K562 (cell line): ENCODE data around the gene BPTF. TPM values are rescaled to one million over a fixed set of nuclear protein-coding genes. Genes with fewer than 3 reads are reported as not detected.

Experiments
- BRD9 ChIP-seq: fragments of 450-650 bp; IDR thresholded peaks from 2 replicates; pipeline ENCODE4 v1.6.1; 2018; ENCODE audit warnings: low read depth; ENCODE audit not compliant: partially characterized antibody
- CXXC5 ChIP-seq: fragments of 250-450 bp; sonication (Bioruptor Pico); IDR thresholded peaks from 2 replicates; pipeline ENCODE4 v1.8.0; 2022; ENCODE audit warnings: inconsistent platforms, mild to moderate bottlenecking, moderate library complexity
- EP400 ChIP-seq: fragments of 450-650 bp; IDR thresholded peaks from 2 replicates; pipeline ENCODE4 v1.6.1; 2017; ENCODE audit warnings: antibody characterized with exemption, mild to moderate bottlenecking, moderate library complexity
- GABPB1 ChIP-seq: sonication (generic); formaldehyde crosslinking; IDR thresholded peaks from 2 replicates; pipeline ENCODE4 v1.8.0; 2022; ENCODE audit warnings: mild to moderate bottlenecking, missing genetic modification reagents
- IRF2 ChIP-seq: sonication (generic); formaldehyde crosslinking; IDR thresholded peaks from 2 replicates; pipeline ENCODE4 v1.8.1; 2022; ENCODE audit warnings: mild to moderate bottlenecking, missing genetic modification reagents
- NR2C2 ChIP-seq, 2 experiments: fragments of 200-800 bp in 1 of 2; sonication (Bioruptor generic) in 1 of 2; sonication (generic) in 1 of 2; formaldehyde crosslinking in 1 of 2; IDR thresholded peaks; 2 replicates each; pipeline versions ENCODE4 v1.6.1 to v1.8.0; 2016 to 2022; ENCODE audit warnings: mild to moderate bottlenecking in 1 of 2, missing compliant biosample characterization in 1 of 2, missing genetic modification characterization in 1 of 2, missing genetic modification reagents in 1 of 2
- NR3C1 ChIP-seq: sonication (generic); formaldehyde crosslinking; IDR thresholded peaks from 2 replicates; pipeline ENCODE4 v1.8.1; 2022; ENCODE audit warnings: missing genetic modification reagents
- PTBP1 ChIP-seq: fragments of 200-400 bp; formaldehyde crosslinking; IDR thresholded peaks from 2 replicates; pipeline ENCODE4 v1.6.1; 2017; ENCODE audit warnings: low read depth, low read length
- SIRT6 ChIP-seq: IDR thresholded peaks from one replicate; pipeline ENCODE4 v1.6.1; 2012; ENCODE audit warnings: low read depth, mild to moderate bottlenecking, control low read depth, inconsistent platforms, low read length, moderate library complexity
- U2AF1 ChIP-seq: fragments of 200-400 bp; formaldehyde crosslinking; optimal IDR thresholded peaks from 2 replicates; pipeline ENCODE3; 2017; ENCODE audit warnings: mild to moderate bottlenecking, low read depth, low read length, moderate library complexity
- ZNF146 ChIP-seq: IDR thresholded peaks from one replicate; pipeline ENCODE4 v1.6.1; 2018; ENCODE audit warnings: missing compliant biosample characterization; ENCODE audit not compliant: unreplicated experiment
- ZNF384 ChIP-seq: IDR thresholded peaks from 2 replicates; pipeline ENCODE4 v1.6.1; 2012; ENCODE audit warnings: low read depth, low read length, improper control_type of control experiment
- ZNF589 ChIP-seq: fragments of 200-800 bp; sonication (Bioruptor generic); IDR thresholded peaks from 2 replicates; pipeline ENCODE4 v1.6.1; 2016; ENCODE audit warnings: low read depth, missing genetic modification characterization, missing compliant biosample characterization
- polyA plus RNA-seq, 8 experiments: library from polyadenylated mRNA; depleted of rRNA in 4 of 8; stranded (reverse) in 5 of 8; unstranded in 3 of 8; fragments of >200 nt; fragmentation: Nextera tagmentation in 2 of 8; fragmentation: Illumina TruSeq in 1 of 8; extraction: Ambion mirVana in 2 of 8; extraction: Trizol in 1 of 8; gene quantifications; 2 replicates each; pipeline versions ENCODE4 v1.2.1 to v1.2.3, GENCODE V29; 2011 to 2014; ENCODE audit warnings: inconsistent platforms in 1 of 8, missing spikeins in 1 of 8
- total RNA-seq, 7 experiments: library from RNA; depleted of rRNA in 6 of 7; stranded (reverse); fragments of >200 nt in 6 of 7; fragmentation: Illumina TruSeq in 2 of 7; extraction: Trizol in 2 of 7; gene quantifications; 2 replicates each; pipeline versions ENCODE4 v1.2.1 to v1.2.3, GENCODE V29; 2011 to 2021; ENCODE audit warnings: low replicate concordance in 1 of 7
- TF ChIP-seq, protein P1 (sequence below): fragments of 250-450 bp; sonication (Bioruptor Pico); IDR thresholded peaks from 2 replicates; pipeline ENCODE4 v1.4.0; 2020
- TF ChIP-seq, protein P2 (sequence below): IDR thresholded peaks from 2 replicates; pipeline ENCODE4 v1.6.1; 2012; ENCODE audit warnings: low read depth, low read length, improper control_type of control experiment, borderline replicate concordance
- TF ChIP-seq, protein P3 (sequence below): sonication (generic); formaldehyde crosslinking; IDR thresholded peaks from 2 replicates; pipeline ENCODE4 v1.8.0; 2022; ENCODE audit warnings: mild to moderate bottlenecking, missing genetic modification reagents
- TF ChIP-seq, protein P4 (sequence below): fragments of 450-650 bp; IDR thresholded peaks from 2 replicates; pipeline ENCODE4 v1.6.1; 2017; ENCODE audit warnings: antibody characterized with exemption

The BPTF gene
- total and polyA plus RNA-seq, 9 of the 15 experiments (the other 6 are each of a cell fraction or from before 2014, with no cell fraction given) = 12.5 to 52.1 (median 26.9) TPM

DNA sequence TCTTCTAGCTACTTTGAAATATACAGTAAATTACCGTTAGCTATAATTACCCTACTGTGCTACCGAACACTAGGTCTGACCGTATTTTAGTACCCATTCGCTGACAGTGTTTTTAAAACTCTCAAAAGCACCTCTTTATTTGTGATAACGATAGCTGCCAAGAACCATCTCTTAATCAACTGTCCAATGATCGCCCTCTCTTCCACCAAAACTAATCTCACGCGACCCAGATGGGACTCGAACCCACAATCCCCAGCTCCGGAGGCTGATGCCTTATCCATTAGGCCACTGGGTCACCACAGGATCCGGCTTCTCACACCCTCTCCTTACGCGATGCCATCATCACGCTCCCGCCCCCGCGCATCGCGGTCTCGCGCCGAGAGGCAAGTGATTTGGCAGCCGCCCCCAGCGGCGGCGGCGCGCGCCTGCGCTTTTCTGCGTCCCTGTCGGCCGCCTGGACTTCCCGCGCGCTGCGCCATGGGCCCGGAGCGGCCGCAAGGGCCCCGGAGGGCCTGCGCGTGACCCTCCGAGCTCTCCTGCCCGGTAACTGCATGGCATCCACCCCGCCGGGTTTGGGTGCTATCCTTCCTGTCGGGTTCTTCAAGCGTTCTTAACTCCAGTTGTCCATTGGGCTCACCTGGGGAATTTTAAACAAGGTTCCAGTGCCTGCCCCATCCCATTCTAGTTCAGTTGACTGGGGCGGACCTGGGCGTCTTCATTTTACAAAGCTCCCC is 194.5 kb downstream of the BPTF start (continued):
- TF ChIP-seq, protein P1, sequence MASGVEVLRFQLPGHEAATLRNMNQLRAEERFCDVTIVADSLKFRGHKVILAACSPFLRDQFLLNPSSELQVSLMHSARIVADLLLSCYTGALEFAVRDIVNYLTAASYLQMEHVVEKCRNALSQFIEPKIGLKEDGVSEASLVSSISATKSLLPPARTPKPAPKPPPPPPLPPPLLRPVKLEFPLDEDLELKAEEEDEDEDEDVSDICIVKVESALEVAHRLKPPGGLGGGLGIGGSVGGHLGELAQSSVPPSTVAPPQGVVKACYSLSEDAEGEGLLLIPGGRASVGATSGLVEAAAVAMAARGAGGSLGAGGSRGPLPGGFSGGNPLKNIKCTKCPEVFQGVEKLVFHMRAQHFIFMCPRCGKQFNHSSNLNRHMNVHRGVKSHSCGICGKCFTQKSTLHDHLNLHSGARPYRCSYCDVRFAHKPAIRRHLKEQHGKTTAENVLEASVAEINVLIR (CRISPR knock-in tag) = no peak
- TF ChIP-seq, protein P2, sequence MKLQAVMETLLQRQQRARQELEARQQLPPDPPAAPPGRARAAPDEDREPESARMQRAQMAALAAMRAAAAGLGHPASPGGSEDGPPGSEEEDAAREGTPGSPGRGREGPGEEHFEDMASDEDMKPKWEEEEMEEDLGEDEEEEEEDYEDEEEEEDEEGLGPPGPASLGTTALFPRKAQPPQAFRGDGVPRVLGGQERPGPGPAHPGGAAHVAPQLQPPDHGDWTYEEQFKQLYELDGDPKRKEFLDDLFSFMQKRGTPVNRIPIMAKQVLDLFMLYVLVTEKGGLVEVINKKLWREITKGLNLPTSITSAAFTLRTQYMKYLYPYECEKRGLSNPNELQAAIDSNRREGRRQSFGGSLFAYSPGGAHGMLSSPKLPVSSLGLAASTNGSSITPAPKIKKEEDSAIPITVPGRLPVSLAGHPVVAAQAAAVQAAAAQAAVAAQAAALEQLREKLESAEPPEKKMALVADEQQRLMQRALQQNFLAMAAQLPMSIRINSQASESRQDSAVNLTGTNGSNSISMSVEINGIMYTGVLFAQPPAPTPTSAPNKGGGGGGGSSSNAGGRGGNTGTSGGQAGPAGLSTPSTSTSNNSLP = peak; percentile 97
- TF ChIP-seq GABPB1 (CRISPR knock-in tag) (peak; percentile 83), ZNF589 (peak; percentile 66), U2AF1 (peak; percentile 63), BRD9 (peak; percentile 99), IRF2 (CRISPR knock-in tag) (no peak), NR2C2 (CRISPR knock-in tag; IDR thresholded peaks at IDR 0.05) (no peak), NR2C2 (tag; IDR thresholded peaks at IDR 0.05) (peak; percentile 80), EP400 (peak; percentile 62), NR3C1 (peak; percentile 30; the same call in 1 of the 2 replicates), ZNF146 (CRISPR knock-in tag) (no peak), CXXC5 (CRISPR knock-in tag) (peak; percentile 97), ZNF384 (peak; percentile 60), SIRT6 (peak; percentile 34), PTBP1 (no peak)
- TF ChIP-seq, protein P3, sequence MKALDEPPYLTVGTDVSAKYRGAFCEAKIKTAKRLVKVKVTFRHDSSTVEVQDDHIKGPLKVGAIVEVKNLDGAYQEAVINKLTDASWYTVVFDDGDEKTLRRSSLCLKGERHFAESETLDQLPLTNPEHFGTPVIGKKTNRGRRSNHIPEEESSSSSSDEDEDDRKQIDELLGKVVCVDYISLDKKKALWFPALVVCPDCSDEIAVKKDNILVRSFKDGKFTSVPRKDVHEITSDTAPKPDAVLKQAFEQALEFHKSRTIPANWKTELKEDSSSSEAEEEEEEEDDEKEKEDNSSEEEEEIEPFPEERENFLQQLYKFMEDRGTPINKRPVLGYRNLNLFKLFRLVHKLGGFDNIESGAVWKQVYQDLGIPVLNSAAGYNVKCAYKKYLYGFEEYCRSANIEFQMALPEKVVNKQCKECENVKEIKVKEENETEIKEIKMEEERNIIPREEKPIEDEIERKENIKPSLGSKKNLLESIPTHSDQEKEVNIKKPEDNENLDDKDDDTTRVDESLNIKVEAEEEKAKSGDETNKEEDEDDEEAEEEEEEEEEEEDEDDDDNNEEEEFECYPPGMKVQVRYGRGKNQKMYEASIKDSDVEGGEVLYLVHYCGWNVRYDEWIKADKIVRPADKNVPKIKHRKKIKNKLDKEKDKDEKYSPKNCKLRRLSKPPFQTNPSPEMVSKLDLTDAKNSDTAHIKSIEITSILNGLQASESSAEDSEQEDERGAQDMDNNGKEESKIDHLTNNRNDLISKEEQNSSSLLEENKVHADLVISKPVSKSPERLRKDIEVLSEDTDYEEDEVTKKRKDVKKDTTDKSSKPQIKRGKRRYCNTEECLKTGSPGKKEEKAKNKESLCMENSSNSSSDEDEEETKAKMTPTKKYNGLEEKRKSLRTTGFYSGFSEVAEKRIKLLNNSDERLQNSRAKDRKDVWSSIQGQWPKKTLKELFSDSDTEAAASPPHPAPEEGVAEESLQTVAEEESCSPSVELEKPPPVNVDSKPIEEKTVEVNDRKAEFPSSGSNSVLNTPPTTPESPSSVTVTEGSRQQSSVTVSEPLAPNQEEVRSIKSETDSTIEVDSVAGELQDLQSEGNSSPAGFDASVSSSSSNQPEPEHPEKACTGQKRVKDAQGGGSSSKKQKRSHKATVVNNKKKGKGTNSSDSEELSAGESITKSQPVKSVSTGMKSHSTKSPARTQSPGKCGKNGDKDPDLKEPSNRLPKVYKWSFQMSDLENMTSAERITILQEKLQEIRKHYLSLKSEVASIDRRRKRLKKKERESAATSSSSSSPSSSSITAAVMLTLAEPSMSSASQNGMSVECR (CRISPR knock-in tag) = peak; percentile 44; the same call in 1 of the 2 replicates
- TF ChIP-seq, protein P4, sequence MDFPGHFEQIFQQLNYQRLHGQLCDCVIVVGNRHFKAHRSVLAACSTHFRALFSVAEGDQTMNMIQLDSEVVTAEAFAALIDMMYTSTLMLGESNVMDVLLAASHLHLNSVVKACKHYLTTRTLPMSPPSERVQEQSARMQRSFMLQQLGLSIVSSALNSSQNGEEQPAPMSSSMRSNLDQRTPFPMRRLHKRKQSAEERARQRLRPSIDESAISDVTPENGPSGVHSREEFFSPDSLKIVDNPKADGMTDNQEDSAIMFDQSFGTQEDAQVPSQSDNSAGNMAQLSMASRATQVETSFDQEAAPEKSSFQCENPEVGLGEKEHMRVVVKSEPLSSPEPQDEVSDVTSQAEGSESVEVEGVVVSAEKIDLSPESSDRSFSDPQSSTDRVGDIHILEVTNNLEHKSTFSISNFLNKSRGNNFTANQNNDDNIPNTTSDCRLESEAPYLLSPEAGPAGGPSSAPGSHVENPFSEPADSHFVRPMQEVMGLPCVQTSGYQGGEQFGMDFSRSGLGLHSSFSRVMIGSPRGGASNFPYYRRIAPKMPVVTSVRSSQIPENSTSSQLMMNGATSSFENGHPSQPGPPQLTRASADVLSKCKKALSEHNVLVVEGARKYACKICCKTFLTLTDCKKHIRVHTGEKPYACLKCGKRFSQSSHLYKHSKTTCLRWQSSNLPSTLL = peak; percentile 89
